Measurements from ENCODE around the gene DOCK1. TPM values are rescaled to one million over a fixed set of nuclear protein-coding genes. Genes with fewer than 3 reads are reported as not detected.

The DOCK1 gene
- total RNA-seq, 1 donor from 2014 or later = 74.8 TPM

DNA sequence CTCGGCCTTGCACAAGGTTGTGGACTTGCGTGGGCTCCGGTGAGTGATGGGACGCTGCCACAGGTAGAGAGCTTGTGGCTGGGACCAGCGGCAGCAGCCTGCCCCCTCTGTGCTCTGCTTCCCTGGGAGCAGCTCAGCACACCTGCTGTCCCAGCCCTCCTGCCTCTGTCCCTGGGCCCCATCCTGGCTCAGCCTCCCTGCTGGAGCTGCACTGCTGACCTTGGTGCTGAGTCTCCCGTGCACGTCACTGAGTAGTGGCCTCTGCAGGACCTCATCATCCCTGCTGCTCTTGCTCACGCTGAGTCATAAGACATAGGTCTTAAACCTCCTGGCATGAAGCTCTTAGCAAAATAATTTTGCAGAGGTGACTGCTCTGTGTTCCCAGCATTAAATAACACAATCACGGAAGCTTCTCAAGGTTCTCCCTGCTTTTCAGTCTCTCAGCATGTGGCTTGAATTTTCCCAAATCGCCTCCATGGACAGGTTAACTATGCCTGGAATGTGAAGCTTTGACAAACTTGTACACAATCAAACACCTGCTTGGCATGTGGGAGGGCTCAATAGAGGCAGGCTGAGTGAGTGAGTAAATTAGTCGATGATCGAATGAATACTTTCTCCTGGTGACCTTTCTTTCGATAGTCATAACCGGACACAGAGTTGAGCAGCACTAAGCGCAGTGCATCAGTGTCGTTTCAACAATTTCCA lies 580.1 kb downstream of the DOCK1 start:
- no peak overlapping the region for H3K27ac Mint-ChIP-seq
- no peaks in the 10 kb centered on the region for H3K36me3 Mint-ChIP-seq
- H3K4me3 Mint-ChIP-seq = no peak overlapping the region
- no peak for DNase-seq (ENCODE audit: low spot score in 2 of 2, unreplicated experiment in 2 of 2)
- TF ChIP-seq, protein P1, sequence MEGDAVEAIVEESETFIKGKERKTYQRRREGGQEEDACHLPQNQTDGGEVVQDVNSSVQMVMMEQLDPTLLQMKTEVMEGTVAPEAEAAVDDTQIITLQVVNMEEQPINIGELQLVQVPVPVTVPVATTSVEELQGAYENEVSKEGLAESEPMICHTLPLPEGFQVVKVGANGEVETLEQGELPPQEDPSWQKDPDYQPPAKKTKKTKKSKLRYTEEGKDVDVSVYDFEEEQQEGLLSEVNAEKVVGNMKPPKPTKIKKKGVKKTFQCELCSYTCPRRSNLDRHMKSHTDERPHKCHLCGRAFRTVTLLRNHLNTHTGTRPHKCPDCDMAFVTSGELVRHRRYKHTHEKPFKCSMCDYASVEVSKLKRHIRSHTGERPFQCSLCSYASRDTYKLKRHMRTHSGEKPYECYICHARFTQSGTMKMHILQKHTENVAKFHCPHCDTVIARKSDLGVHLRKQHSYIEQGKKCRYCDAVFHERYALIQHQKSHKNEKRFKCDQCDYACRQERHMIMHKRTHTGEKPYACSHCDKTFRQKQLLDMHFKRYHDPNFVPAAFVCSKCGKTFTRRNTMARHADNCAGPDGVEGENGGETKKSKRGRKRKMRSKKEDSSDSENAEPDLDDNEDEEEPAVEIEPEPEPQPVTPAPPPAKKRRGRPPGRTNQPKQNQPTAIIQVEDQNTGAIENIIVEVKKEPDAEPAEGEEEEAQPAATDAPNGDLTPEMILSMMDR (IDR thresholded peaks at IDR 0.05; ENCODE audit: unreplicated experiment) = no peak
- H3K27me3 Mint-ChIP-seq (ENCODE audit: low read depth) = peaks cover 55% of the 10 kb centered on the region
- H3K4me1 Mint-ChIP-seq = peaks cover 8% of the 10 kb centered on the region
- H3K9me3 Mint-ChIP-seq = no peaks in the 10 kb centered on the region

DNA sequence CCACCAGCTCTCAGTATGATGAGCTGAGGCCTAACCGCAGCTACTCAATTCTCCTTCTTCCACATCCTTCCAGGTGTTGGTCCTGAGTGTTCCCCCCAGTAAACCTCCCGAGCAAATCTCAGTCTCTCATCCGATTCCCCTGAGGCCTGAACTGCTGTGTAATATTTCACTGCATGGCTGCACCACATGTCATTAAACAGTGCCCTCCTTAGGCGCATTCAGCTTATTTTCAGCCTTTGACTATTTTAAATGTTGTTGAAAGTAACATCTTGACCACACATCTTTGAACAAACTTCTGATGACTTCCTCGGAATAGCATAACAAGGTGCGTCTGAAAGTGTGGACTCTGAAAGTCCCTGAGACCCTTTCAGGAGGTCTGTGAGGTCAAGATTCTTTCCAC lies 581.1 kb downstream of the DOCK1 start:
- H3K36me3 Mint-ChIP-seq = no peaks in the 10 kb centered on the region
- H3K9me3 Mint-ChIP-seq = no peaks in the 10 kb centered on the region
- DNase-seq (ENCODE audit: low spot score in 2 of 2, unreplicated experiment in 2 of 2) = no peak
- TF ChIP-seq, protein P1 (IDR thresholded peaks at IDR 0.05; ENCODE audit: unreplicated experiment) = no peak
- no peak overlapping the region for H3K4me3 Mint-ChIP-seq
- peaks cover 8% of the 10 kb centered on the region for H3K4me1 Mint-ChIP-seq
- H3K27me3 Mint-ChIP-seq (ENCODE audit: low read depth) = peaks cover 55% of the 10 kb centered on the region
- H3K27ac Mint-ChIP-seq = no peak overlapping the region

DNA sequence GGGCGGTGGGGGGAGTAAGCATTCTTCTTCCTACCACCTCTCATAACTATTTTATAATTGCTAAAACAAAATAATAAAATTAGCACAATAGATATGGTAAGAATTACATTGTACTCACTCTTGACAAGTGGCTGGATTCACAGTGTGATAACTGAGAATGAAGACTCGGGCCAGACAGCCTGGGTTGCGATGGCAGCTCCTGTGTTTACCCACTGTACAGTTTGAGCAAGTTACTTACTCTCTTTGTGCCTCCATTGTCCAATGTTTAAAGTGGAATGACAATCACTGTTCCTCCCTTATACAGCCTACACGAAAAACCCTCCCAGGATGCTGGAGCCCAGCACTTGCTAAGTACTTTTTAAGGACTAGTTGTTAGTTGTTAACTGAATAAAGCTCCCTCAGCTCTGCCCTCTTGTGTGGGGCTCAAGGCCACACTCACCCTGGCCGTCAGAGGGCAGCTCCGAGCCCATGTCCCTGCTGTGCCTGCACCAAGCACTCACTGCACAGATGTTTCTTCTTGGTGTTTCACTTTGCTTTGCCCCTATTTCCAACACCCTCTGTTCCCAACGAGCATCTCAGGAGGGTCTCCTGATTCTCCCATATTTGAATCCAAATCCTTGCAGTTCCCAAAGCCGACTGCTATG lies 587.5 kb downstream of the DOCK1 start:
- H3K27me3 Mint-ChIP-seq (ENCODE audit: low read depth) = peaks cover 46% of the 10 kb centered on the region
- H3K4me3 Mint-ChIP-seq = no peak overlapping the region
- H3K4me1 Mint-ChIP-seq = no peaks in the 10 kb centered on the region
- H3K36me3 Mint-ChIP-seq = no peaks in the 10 kb centered on the region
- TF ChIP-seq, protein P1 (IDR thresholded peaks at IDR 0.05; ENCODE audit: unreplicated experiment) = no peak
- H3K9me3 Mint-ChIP-seq = no peaks in the 10 kb centered on the region
- no peak for DNase-seq (ENCODE audit: low spot score in 2 of 2, unreplicated experiment in 2 of 2)
- no peak overlapping the region for H3K27ac Mint-ChIP-seq

DNA sequence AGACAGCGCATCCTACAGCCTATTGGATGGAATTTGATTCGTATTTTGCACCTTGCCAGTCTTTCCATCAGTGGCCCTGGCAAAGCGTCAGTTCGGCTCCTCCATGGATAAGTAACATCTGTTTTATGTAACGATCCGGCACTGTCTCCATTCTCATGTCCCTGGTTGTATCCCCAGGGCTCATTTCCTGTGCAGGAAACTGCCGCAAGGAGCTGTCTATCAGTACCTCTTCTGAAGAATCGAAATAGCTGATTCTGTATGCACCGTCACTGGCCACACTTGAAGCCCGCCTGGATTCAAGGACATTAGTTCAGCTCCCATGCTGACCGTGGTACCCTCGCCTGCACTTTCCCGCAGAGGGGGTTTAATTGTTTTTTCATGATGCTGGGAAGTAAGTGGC lies 590.8 kb downstream of the DOCK1 start:
- Mint-ChIP-seq H3K27ac (no peak overlapping the region), H3K4me1 (no peaks in the 10 kb centered on the region), H3K4me3 (no peak overlapping the region), H3K36me3 (no peaks in the 10 kb centered on the region), H3K27me3 (ENCODE audit: low read depth) (peaks cover 52% of the 10 kb centered on the region), H3K9me3 (no peaks in the 10 kb centered on the region)
- no peak for DNase-seq (ENCODE audit: low spot score in 2 of 2, unreplicated experiment in 2 of 2)
- TF ChIP-seq, protein P1 (IDR thresholded peaks at IDR 0.05; ENCODE audit: unreplicated experiment) = no peak

DNA sequence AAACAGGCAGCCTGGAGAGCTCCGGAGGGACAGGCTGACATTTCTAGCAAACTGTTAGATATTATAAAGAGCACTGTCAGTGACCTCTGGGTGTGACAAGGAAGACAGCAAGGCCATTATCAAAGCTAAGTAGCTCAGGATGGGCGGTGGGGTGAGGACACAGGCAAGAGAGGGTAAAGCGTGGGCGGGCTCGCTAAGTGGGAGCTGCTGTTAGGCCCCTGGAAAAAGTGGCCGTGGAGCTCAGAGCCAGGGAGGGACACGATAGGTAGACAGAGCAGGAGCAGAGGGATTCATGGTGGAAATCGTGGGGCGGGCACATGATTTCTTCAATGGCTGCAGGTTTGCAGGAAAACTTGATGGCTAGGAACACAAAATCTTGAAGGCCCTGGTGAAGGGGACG lies 592.5 kb downstream of the DOCK1 start:
- H3K9me3 Mint-ChIP-seq = no peaks in the 10 kb centered on the region
- no peaks in the 10 kb centered on the region for H3K36me3 Mint-ChIP-seq
- no peak overlapping the region for H3K27ac Mint-ChIP-seq
- H3K4me3 Mint-ChIP-seq = no peak overlapping the region
- H3K4me1 Mint-ChIP-seq = no peaks in the 10 kb centered on the region
- no peak for DNase-seq (ENCODE audit: low spot score in 2 of 2, unreplicated experiment in 2 of 2)
- H3K27me3 Mint-ChIP-seq (ENCODE audit: low read depth) = peaks cover 53% of the 10 kb centered on the region
- TF ChIP-seq, protein P1 (IDR thresholded peaks at IDR 0.05; ENCODE audit: unreplicated experiment) = no peak

Data from mesothelial cell of epicardium (in vitro differentiated cells).